Posterior vena cava (tissue), 2 donors: ENCODE data around the gene HNRNPF. TPM values are rescaled to one million over a fixed set of nuclear protein-coding genes. Genes with fewer than 3 reads are reported as not detected.
"Not testable (repeated sequence)": the region's sequence is repeated elsewhere in the genome, so short reads cannot be mapped to it uniquely, and the experiment has no call there.

Source experiments
- DNase-seq: peaks from one replicate; pipeline ENCODE4 v3.0.0-alpha.2; 2020; ENCODE audit warnings: low spot score
- intact Hi-C, 2 donors: fragments of 100-400 bp; cut with DNase I; formaldehyde crosslinking; loops; one replicate each; pipeline versions ENCODE4 v1.14.1 to v1.14.2; 2022 to 2023
- total RNA-seq, 2 donors: library from RNA; stranded (reverse); fragmentation: NEBNext Ultra II Directional; extraction: Animal tissue kit (Norgen Biotek cat#: 25700); gene quantifications; one replicate each; pipeline ENCODE4 v1.2.1, GENCODE V29; 2021
- donor health status: DM: yes; HTN: yes; CAD: no.
- donor health status: DM: yes; HTN: yes; CAD: no.

HNRNPF gene
- total RNA-seq, 2 donors from 2014 or later: 109 to 112 TPM

DNA sequence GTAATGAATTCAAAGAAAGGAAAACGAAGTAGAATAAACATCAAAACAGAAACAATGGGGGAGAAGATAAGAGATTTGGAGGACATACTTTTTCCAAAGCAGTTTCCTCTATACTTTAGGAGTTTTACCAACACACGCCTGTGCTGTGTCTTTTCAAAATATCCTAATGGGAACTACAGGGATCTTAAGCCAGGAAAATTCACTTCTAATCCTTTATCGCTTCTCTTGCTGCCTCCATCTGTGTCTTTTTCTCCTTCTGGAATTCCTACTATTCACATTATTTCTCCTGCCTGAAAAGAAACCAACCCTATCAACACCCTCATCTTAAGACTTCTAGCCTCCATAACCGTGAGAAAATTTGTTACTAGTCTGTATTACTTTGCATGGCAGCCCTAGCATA, 6.8 kb downstream of the HNRNPF start:
- intact Hi-C loops: no loop called here

DNA sequence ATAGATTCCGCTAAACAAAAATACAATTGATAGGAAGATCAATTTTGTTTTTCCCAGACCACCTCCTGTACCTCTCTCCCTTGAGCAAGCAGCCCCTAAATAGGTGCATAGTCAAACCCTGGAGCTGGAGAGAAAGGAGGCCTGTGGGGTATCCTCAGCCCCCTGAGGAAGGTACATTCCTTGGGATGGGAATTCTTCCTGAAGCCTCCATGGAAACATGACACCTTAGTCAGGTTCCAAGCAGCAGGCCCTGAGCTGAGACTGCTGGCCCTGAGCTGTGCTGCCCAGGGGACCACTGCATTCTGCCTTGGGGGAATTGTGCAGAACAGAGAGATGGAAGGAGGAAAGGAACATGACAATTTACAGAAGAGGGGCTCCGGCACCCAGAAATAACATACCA, 7.4 kb downstream of the HNRNPF start:
- DNase-seq: no peak

More for the DNA sequence above, 6.8 kb downstream of the HNRNPF start:
- DNase-seq: no peak

DNA sequence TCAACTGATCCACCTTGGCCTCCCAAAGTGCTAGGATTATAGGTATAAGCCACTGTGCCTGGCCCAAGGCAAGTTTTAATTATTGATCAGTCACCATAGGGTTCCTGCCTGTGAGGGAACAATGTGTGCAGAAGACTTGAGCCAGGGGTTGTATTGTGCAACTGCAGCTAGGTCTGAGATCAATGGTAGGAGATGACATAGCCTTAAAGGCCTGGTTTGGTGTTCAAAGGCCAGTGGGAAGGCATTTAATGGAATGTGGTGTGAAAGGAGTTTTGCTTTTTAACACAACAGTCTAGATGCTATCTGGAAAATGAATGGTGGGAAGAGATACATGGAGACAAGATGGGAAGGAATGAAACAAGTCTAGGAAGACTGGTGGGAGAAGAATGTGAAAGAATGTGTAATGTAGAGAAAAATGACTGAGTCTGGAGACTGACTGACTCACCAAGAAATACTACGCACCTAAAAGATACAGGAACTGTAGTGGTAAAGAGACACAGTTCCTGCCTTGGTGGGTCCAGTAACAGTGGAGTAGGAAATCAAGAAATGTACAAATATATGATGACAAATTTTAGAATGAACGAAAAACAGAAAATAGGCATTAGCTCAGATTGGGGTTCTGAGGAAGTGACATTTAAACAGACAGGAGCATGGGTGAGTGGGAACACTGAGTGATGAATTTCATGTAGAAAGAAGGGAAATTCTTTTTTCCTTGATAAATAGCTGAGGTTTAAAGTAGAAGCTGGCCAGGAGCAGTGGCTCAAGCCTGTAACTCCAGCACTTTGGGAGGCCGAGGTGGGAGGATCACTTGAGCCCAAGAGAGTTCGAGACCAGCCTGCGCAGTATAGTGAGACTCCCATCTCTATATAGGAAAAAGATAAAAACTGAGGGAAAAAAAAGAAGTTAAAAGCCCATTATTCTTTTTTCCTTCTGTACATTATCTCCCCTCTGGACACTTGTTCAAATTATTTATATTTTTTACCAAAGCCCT, 9.4 kb downstream of the HNRNPF start:
- no peak for DNase-seq
- intact Hi-C loops: no loop called here

More for the DNA sequence above, 7.4 kb downstream of the HNRNPF start:
- intact Hi-C loops: no loop called here

DNA sequence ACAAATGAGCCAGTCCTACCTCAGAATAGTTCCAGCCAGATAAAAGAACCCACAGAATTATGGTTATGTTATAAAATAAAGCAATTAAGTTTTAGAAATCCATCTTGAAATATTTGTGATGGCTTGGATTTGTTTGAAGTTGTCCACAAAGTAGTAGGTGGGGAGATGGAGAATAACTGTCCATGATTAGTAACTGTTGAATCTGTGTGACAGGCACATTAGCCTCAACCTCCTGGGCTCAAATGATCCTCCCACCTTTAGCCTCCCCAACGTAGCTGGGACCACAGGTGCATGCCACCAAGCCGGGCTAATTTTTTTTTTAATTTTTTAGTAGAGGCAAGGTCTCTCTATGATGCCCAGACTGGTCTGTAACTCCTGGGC, 10.1 kb downstream of the HNRNPF start:
- intact Hi-C loops: no loop called here
- DNase-seq: no peak

DNA sequence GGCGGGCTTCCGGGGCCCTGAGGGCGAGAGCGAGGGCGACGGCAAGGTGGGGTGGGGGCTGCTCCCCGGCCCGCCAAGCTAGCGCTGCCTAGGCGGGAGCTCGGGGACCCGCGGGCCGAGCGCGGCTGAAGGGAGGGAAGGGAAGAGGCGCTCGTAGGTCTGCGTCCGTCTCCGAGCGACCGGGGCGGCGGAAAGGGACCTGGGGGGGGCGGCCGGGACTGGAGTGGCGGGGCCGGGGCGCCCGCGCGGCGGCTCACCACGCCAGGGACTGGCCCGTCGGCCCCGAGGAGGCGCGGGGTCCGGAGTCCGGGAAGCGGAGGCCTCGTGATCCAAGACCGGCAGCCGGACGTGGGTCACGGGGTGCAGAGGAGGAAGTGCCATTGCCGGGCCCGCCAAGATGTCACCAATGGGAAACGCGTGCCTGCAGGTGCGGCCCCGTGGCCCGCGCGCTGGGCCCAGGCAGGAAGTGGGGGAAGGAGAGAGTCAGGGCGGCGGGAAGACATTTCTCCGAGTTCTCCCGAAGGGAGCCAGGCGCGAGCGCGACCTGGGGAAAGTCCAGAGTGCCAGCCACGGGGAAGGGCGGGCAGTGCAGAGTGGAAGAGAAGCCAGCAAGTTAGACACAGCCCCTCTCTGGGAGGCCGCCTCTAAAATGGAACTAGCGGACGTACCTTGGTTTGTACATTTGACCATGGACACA, 11.9 kb downstream of the HNRNPF start:
- peak; percentile 96 for DNase-seq
- intact Hi-C loops: no loop called here

DNA sequence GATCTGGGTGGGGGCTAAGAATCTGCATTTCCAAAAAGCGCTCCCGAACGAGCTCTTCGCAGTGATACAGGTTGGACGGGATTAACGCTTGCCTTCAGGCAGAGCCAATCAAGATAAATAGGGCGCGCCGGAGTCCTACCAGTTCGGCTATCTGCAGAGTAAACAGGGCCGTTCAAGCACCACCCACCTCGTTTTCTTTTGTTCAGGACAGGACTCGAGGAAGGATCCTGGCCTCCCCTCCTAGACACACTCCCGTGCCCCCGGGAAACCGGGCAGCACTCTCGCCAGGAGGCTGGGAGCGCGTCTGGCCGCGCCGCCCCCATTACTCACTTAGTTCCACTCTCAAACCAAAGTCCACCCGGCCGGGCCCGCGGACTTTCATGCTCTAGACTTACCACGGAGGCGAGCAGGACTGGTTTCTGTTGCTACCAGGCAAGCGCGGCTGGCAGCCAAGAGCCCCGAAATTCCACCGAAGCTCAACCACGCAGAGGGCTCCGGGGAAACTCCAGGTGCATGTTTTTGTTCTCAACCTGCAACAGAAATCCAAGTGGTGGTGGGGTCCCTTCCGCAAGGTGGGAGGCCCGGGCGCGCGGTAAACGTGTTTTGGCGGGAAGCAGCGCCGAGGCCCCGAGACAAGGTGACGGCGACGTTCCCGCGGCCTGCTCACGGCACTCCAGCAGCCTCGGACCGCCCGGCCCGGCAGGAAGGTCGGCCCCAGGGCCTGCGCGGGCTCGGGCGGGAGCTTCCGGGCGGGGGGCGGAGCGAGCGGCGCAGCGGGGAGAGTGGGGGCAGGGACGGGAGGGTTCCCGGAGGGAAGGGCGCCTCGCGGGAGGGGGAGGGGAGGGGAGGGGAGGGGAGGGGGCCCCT, 12.7 kb downstream of the HNRNPF start:
- DNase-seq: peak; percentile 94
- intact Hi-C loops: no loop called here

- peak; percentile 82 for DNase-seq
- intact Hi-C loops: no loop called here
Observed at GRCh38 chr10:43395571-43396060, 13.4 kb downstream of the HNRNPF start.

DNA sequence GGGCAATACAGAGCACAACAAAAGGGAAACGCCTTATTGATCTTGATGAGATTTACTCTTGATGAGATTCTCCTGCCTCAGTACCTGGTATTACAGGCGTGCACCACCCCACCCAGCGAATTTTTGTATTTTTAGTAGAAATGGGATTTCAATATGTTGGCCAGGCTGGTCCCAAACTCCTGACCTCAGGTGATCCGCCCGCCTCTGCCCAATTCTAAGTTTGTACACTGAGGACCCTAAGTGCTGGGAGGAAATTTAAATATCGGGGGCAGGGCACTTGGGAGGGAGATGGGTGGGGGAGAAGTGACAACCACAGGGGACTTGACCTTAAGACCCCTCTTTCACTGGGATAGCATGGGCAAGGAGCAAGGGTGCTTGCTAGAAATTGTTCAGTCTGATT, 14.1 kb downstream of the HNRNPF start:
- peak; percentile 26 for DNase-seq

DNA sequence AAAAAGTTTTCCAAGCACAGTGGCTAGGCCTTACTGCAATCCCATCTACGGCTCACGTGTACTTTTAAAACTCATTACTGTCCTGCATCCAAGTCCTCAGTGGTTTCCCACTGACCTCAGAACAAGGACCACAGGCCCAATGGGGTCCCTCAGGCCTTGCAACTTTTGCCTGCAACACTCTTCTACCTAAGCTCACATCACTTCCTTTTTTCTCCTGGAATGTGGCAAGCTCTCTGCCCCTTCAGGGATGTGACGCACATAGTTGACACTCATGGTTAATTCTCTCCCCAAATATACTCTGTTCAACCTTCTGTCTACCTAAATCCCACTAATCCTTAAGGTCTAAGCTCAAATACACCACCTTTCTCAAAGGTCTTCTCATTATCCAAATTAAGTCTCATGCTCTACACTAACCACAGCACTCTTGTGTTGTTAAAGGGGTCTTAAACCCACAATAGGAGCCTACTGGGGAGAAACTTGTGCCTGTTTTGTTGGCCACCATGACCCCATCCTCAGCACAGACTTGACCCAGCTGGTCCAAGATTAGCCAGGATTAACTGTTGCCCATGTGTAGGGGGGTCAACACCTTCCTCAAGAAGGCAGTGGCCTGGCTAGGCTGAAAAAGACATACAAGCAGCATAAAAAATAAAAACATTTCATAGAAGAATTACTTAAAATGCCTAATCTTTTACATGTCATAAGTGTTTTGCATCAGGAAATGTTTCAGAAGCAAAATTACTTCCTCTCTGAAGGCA, 15.2 kb downstream of the HNRNPF start:
- intact Hi-C loops: no loop called here

More for the DNA sequence above, 14.1 kb downstream of the HNRNPF start:
- intact Hi-C loops: no loop called here

GRCh38 chr10:43393186-43393585, 15.8 kb downstream of the HNRNPF start:
- peak; percentile 34 for DNase-seq
- intact Hi-C loops: not testable (repeated sequence)

More for the DNA sequence above, 15.2 kb downstream of the HNRNPF start:
- DNase-seq: peak; percentile 43

- peak; percentile 13 for DNase-seq
- intact Hi-C loops: no loop called here
Observed at GRCh38 chr10:43392748-43393147, 16.2 kb downstream of the HNRNPF start.

DNA sequence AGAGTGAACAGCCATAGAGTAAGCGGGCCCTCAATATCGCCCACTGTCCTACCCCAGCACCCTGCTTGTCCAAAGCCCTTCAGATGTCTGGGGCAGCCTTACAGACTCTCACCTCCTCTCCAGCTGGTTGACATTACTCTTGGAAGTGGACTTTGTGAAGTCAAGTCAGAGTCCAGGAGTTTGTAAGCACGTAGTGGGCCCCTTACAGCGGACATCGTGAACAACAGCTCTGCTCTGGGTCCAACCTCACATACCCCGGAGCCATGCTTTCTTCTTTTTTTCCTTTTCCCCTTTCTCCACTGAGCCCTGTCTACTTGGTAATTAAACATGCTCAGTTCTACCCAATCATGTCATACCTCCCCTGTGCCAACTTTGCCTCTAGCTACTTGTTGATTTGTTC, 17.5 kb downstream of the HNRNPF start:
- DNase-seq: peak; percentile 10
- intact Hi-C loops: no loop called here

- intact Hi-C loops: no loop called here
- DNase-seq: peak; percentile 63
Observed at GRCh38 chr10:43390759-43391158, 18.2 kb downstream of the HNRNPF start.

DNA sequence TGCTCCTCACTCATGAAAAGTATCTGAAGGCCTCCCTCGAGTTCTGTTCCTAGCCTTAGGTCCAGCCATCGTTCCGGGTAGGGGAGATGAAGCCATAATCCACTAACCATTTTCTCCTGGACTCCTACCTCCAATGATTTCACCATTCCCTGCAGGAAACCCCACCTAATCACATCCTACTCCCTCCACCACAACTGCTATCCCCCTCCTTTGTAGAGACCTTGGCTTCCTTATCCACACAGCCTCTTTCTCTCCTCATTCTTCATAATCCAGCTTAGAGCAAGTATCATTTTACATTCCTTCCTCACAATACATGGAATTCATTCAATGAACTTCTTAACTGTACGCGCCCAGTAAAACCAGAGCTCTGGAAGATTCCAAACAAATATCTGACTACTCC, 18.7 kb downstream of the HNRNPF start:
- intact Hi-C loops: no loop called here
- DNase-seq: peak; percentile 35

DNA sequence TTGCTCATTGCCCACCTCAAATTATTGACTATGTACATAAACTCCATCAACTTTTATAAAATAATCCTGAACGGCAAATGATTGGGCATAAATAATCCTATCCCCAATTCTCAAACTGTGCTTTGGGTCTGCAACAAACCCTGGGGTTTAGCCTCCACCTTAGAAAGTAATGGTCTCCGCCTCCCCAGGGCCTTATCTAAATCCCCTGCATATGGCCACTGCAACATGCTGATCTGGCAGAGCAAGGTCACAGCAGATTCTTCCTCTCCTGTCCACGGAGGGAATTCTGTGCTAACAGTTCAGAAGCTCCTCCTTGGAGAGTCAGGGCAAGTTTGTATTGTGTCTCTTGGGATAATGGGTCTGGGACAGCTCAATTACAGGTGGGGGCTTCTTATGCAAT, 19.1 kb downstream of the HNRNPF start:
- DNase-seq: no peak
- intact Hi-C loops: no loop called here

DNA sequence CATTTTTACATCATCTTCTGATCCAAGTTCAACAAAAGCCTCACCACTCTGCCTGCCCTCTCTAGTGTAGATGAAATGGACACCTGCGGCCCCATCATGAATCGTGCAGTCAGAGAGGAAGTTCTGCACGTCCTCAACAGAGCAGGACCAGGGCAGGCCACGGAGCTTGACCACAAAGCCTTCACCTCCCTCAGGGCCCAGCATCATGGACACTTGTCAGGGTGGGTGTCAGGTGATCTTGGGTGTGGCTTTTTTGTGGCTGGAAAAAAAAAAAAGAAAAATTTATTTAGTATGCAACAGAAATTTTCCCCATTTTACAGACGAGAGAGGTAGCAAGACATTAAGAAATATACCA, 21.3 kb downstream of the HNRNPF start:
- intact Hi-C loops: no loop called here
- peak; percentile 36 for DNase-seq

DNA sequence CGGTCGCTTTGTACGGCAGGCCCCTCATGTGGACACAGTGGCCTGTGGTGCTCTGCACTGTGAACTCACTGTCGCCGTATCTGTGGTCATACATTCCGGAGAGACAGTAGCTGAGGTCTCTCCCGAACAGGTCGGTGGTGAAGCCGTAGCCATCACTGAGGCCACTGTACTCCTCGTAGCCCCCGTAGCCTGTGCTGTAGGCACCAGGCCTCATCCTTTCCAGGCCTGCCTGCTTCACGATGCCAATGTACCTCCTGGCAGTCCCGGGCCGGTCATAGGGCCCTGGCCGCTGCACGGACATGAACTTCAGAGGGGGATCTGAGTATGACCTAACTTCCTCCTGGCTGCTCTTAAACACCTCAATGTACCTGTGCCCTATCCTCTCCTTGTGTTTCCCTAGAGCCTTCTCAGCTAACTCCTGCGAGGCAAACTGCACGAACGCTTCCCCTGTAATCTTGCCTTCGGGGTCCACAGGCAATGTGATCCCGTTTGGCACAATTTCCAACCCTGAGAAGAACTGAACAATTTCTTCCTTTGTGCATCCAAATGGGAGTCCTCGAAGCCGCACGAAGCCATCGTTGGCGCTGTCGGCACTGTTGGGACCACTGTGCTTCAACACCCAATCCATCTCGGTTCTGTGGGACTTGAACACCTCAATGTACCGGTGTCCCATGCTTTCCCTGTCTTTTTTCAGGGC, 21.9 kb downstream of the HNRNPF start:
- intact Hi-C loops: no loop called here
- DNase-seq: peak; percentile 61

- DNase-seq: peak; percentile 64
- intact Hi-C loops: no loop called here
Observed at GRCh38 chr10:43386549-43386948, 22.4 kb downstream of the HNRNPF start.
